K562 (cell line): ENCODE results near the gene LMBR1L. TPM values are rescaled to one million over a fixed set of nuclear protein-coding genes. Genes with fewer than 3 reads are reported as not detected.

ENCODE experiments used
- ATF1 ChIP-seq, 2 experiments: fragments of 450-650 bp in 1 of 2; IDR thresholded peaks; 2 replicates each; pipeline ENCODE4 v1.6.1; 2016; ENCODE audit warnings: missing compliant biosample characterization in 1 of 2, missing genetic modification characterization in 1 of 2
- ELF2 ChIP-seq: fragments of 250-450 bp; sonication (Bioruptor Pico); IDR thresholded peaks from 2 replicates; pipeline ENCODE4 v1.5.0; 2021; ENCODE audit warnings: mild to moderate bottlenecking
- HMG20B ChIP-seq: fragments of 250-450 bp; sonication (Bioruptor Pico); IDR thresholded peaks from 2 replicates; pipeline ENCODE4 v1.5.0; 2021; ENCODE audit warnings: mild to moderate bottlenecking
- HNRNPK ChIP-seq: fragments of 200-400 bp; formaldehyde crosslinking; IDR thresholded peaks from one replicate; pipeline ENCODE4 v1.6.1; 2018; ENCODE audit warnings: mild to moderate bottlenecking, low read depth, low read length; ENCODE audit not compliant: poor library complexity, severe bottlenecking
- IFI16 ChIP-seq: fragments of 250-450 bp; sonication (Bioruptor Pico); IDR thresholded peaks from 2 replicates; pipeline ENCODE4 v2.1.2; 2022; ENCODE audit warnings: mild to moderate bottlenecking, inconsistent platforms
- KLF1 ChIP-seq: fragments of 450-650 bp; IDR thresholded peaks from 2 replicates; pipeline ENCODE4 v1.6.1; 2016; ENCODE audit warnings: missing genetic modification characterization, missing compliant biosample characterization
- NR1H2 ChIP-seq: sonication (generic); formaldehyde crosslinking; IDR thresholded peaks from 2 replicates; pipeline ENCODE4 v1.4.0; 2020; ENCODE audit warnings: mild to moderate bottlenecking, missing genetic modification reagents
- PPARD ChIP-seq: fragments of 250-450 bp; sonication (Bioruptor Pico); IDR thresholded peaks from 2 replicates; pipeline ENCODE4 v1.8.0; 2022; ENCODE audit warnings: inconsistent platforms, mild to moderate bottlenecking, moderate library complexity
- PTTG1 ChIP-seq: fragments of 450-650 bp; IDR thresholded peaks from 2 replicates; pipeline ENCODE4 v1.6.1; 2016; ENCODE audit warnings: low read depth, mild to moderate bottlenecking, missing genetic modification characterization, missing compliant biosample characterization
- RAD51 ChIP-seq: fragments of 450-650 bp; IDR thresholded peaks from 2 replicates; pipeline ENCODE4 v1.7.1; 2016; ENCODE audit warnings: low read depth, mild to moderate bottlenecking, borderline replicate concordance
- SIN3B ChIP-seq: fragments of 450-650 bp; IDR thresholded peaks from 2 replicates; pipeline ENCODE4 v1.6.1; 2017; ENCODE audit warnings: low read depth, mild to moderate bottlenecking, moderate library complexity
- SNRNP70 ChIP-seq: fragments of 200-400 bp; formaldehyde crosslinking; optimal IDR thresholded peaks from 2 replicates; pipeline ENCODE3; 2017; ENCODE audit warnings: low read depth, low read length
- TAF15 ChIP-seq: fragments of 200-400 bp; formaldehyde crosslinking; IDR thresholded peaks from 2 replicates; pipeline ENCODE4 v1.6.1; 2017; ENCODE audit warnings: mild to moderate bottlenecking, low read depth, low read length, moderate library complexity
- TEAD1 ChIP-seq, 2 experiments: fragments of 450-650 bp in 1 of 2; sonication (generic) in 1 of 2; formaldehyde crosslinking; IDR thresholded peaks; 2 replicates each; pipeline versions ENCODE4 v1.4.0 to v1.8.0; 2020 to 2022; ENCODE audit warnings: mild to moderate bottlenecking in 2 of 2, missing genetic modification reagents in 1 of 2
- USF1 ChIP-seq: sonication (generic); formaldehyde crosslinking; IDR thresholded peaks from 2 replicates; pipeline ENCODE4 v1.9.0; 2022; ENCODE audit warnings: mild to moderate bottlenecking, missing genetic modification reagents
- ZNF23 ChIP-seq: fragments of 250-450 bp; sonication (Bioruptor Pico); IDR thresholded peaks from 2 replicates; pipeline ENCODE4 v1.4.0; 2020; ENCODE audit warnings: mild to moderate bottlenecking
- ZNF274 ChIP-seq: IDR thresholded peaks from 2 replicates; pipeline ENCODE4 v1.6.1; 2011; ENCODE audit warnings: low read depth, mild to moderate bottlenecking, low read length, moderate library complexity, borderline replicate concordance
- ZNF507 ChIP-seq: conservative IDR thresholded peaks from 2 replicates; pipeline ENCODE4 v1.6.1; 2017; ENCODE audit warnings: missing genetic modification characterization, missing compliant biosample characterization
- ZNF586 ChIP-seq: fragments of 450-650 bp; formaldehyde crosslinking; conservative IDR thresholded peaks from 2 replicates; pipeline ENCODE4 v1.4.0; 2020; ENCODE audit warnings: mild to moderate bottlenecking, moderate library complexity
- ZNF668 ChIP-seq: fragments of 250-450 bp; sonication (Bioruptor Pico); IDR thresholded peaks from 2 replicates; pipeline ENCODE4 v1.8.0; 2022; ENCODE audit warnings: mild to moderate bottlenecking, inconsistent platforms
- ZNF695 ChIP-seq: fragments of 450-650 bp; formaldehyde crosslinking; IDR thresholded peaks from 2 replicates; pipeline ENCODE4 v1.4.0; 2020; ENCODE audit warnings: mild to moderate bottlenecking, moderate library complexity
- ZNF76 ChIP-seq: fragments of 250-450 bp; sonication (Bioruptor Pico); IDR thresholded peaks from 2 replicates; pipeline ENCODE4 v1.4.0; 2020; ENCODE audit warnings: mild to moderate bottlenecking, moderate library complexity, borderline replicate concordance
- polyA plus RNA-seq, 8 experiments: library from polyadenylated mRNA; depleted of rRNA in 4 of 8; stranded (reverse) in 5 of 8; unstranded in 3 of 8; fragments of >200 nt; fragmentation: Nextera tagmentation in 2 of 8; fragmentation: Illumina TruSeq in 1 of 8; extraction: Ambion mirVana in 2 of 8; extraction: Trizol in 1 of 8; gene quantifications; 2 replicates each; pipeline versions ENCODE4 v1.2.1 to v1.2.3, GENCODE V29; 2011 to 2014; ENCODE audit warnings: inconsistent platforms in 1 of 8, missing spikeins in 1 of 8
- total RNA-seq, 7 experiments: library from RNA; depleted of rRNA in 6 of 7; stranded (reverse); fragments of >200 nt in 6 of 7; fragmentation: Illumina TruSeq in 2 of 7; extraction: Trizol in 2 of 7; gene quantifications; 2 replicates each; pipeline versions ENCODE4 v1.2.1 to v1.2.3, GENCODE V29; 2011 to 2021; ENCODE audit warnings: low replicate concordance in 1 of 7
- TF ChIP-seq, protein P1 (sequence below): fragments of 250-450 bp; sonication (Bioruptor Pico); IDR thresholded peaks from 2 replicates; pipeline ENCODE4 v1.9.0; 2021; ENCODE audit warnings: mild to moderate bottlenecking, inconsistent platforms
- TF ChIP-seq, protein P2 (sequence below): fragments of 250-450 bp; sonication (Bioruptor Pico); IDR thresholded peaks from 2 replicates; pipeline ENCODE4 v1.6.1; 2021; ENCODE audit warnings: mild to moderate bottlenecking

LMBR1L gene
- total and polyA plus RNA-seq, 9 of the 15 experiments (the other 6 are each of a cell fraction or from before 2014, with no cell fraction given) = 2.5 to 57.0 (median 31.1) TPM

DNA sequence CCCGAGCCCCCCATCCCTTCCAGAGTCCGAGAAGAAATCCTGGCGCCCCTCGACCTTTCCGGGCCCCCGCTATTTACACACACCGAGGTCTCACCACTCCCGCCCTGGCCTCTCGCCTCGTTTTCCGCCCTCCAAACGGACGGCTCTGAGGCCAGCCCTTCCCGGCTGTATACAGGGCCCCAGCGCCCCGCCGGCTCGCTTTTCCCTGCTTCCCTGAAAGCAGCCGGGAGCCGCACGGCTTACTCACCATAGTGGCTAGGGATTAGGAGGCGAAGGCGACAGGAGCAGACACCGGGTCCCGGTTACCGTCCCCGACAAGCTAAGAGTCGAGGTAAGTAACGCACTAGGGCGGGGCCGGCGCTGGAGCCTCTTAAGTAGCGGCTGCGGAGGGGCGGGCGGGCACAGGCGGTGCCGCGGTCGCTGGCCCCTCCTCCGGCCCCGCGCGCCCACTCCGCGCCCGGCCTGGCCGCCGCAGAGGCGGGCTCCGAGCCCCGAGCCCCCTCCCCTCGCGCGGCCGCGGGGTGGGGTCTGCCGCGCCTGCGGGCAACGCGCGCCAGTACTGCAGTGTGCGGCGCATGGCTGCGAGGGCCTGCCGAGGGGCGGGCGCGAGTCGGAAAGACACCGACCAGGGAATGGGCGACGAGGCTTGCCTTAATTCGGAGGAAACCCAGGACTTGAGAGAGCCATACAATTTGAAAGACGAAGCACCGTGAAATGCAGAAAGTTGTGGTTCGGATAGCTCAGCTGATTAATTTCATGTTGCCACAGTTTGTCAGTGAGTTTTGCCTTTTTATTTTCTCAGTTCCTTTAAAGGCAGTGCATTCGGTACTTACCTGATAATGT, 20.6 kb upstream of the LMBR1L start, which contains the start of gene TUBA1B (continued):
- TF ChIP-seq, protein P1, sequence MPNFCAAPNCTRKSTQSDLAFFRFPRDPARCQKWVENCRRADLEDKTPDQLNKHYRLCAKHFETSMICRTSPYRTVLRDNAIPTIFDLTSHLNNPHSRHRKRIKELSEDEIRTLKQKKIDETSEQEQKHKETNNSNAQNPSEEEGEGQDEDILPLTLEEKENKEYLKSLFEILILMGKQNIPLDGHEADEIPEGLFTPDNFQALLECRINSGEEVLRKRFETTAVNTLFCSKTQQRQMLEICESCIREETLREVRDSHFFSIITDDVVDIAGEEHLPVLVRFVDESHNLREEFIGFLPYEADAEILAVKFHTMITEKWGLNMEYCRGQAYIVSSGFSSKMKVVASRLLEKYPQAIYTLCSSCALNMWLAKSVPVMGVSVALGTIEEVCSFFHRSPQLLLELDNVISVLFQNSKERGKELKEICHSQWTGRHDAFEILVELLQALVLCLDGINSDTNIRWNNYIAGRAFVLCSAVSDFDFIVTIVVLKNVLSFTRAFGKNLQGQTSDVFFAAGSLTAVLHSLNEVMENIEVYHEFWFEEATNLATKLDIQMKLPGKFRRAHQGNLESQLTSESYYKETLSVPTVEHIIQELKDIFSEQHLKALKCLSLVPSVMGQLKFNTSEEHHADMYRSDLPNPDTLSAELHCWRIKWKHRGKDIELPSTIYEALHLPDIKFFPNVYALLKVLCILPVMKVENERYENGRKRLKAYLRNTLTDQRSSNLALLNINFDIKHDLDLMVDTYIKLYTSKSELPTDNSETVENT (CRISPR knock-in tag) = peak; percentile 16; the same call in 1 of the 2 replicates
- TF ChIP-seq, protein P2, sequence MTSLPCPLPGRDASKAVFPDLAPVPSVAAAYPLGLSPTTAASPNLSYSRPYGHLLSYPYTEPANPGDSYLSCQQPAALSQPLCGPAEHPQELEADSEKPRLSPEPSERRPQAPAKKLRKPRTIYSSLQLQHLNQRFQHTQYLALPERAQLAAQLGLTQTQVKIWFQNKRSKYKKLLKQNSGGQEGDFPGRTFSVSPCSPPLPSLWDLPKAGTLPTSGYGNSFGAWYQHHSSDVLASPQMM (CRISPR knock-in tag) = no peak
- no peak for TF ChIP-seq HNRNPK
- no peak for TF ChIP-seq TEAD1 (CRISPR knock-in tag; IDR thresholded peaks at IDR 0.05)
- no peak for TF ChIP-seq ZNF23
- TF ChIP-seq KLF1 (tag) = peak; percentile 48; the same call in 1 of the 2 replicates
- 0 out of 2 replicates have a peak, but pooled peaks have one; percentile 82 for TF ChIP-seq TAF15
- no peak for TF ChIP-seq ZNF507 (tag)
- no peak for TF ChIP-seq ATF1 (CRISPR knock-in tag; IDR thresholded peaks at IDR 0.05)
- TF ChIP-seq ATF1 (tag; IDR thresholded peaks at IDR 0.05) = no peak
- no peak for TF ChIP-seq USF1
- TF ChIP-seq HMG20B = peak; percentile 26; the same call in 1 of the 2 replicates
- no peak for TF ChIP-seq ZNF76 (CRISPR knock-in tag)
- no peak for TF ChIP-seq RAD51
- no peak for TF ChIP-seq PTTG1 (tag)
- TF ChIP-seq NR1H2 (CRISPR knock-in tag) = no peak
- TF ChIP-seq PPARD (CRISPR knock-in tag) = no peak
- no peak for TF ChIP-seq ZNF586 (CRISPR knock-in tag)
- TF ChIP-seq ZNF274 = no peak
- TF ChIP-seq SIN3B = no peak
- no peak for TF ChIP-seq ZNF668 (CRISPR knock-in tag)
- no peak for TF ChIP-seq SNRNP70
- no peak for TF ChIP-seq ZNF695 (CRISPR knock-in tag)
- no peak for TF ChIP-seq ELF2 (CRISPR knock-in tag)
- TF ChIP-seq IFI16 (CRISPR knock-in tag) = no peak
